A549 (cell line): Measurements from ENCODE around the gene UGT1A7. TPM values are rescaled to one million over a fixed set of nuclear protein-coding genes. Genes with fewer than 3 reads are reported as not detected.

Experiments used
- ATAC-seq, 2 experiments: fragments of 200-7000 bp in 1 of 2; fragments of >200 bp in 1 of 2; cut with Nextera tagmentation in 1 of 2; cut with Tn5 transposase in 1 of 2; 3 replicates each; pipeline versions ENCODE4 v1.8.0 to v1.9.1; 2018 to 2020; ENCODE audit warnings: mild to moderate bottlenecking in 1 of 2, moderate library complexity in 1 of 2
- CTCF ChIA-PET: fragments of 300-600 bp; sonication (Branson Sonifier 250); formaldehyde crosslinking; extraction: SDS; loops from one replicate; lab custom pipeline; 2021; ENCODE audit warnings: antibody characterized with exemption, inconsistent platforms; lab: Yijun Ruan, JAX
- POLR2A ChIA-PET: fragments of 350-600 bp; formaldehyde crosslinking; extraction: SDS; loops from one replicate; lab custom pipeline; 2021; ENCODE audit warnings: antibody characterized with exemption, inconsistent platforms; lab: Yijun Ruan, JAX
- DNase-seq, 2 experiments: peaks; one replicate each; pipeline versions ENCODE4 v3.0.0 to v3.0.0-alpha.2; 2011 to 2016; ENCODE audit warnings: low read depth in 1 of 2, low spot score in 1 of 2
- FAIRE-seq: peaks from 2 replicates; lab custom pipeline; 2011; peaks lifted over from hg19 to GRCh38; lab: Jason Lieb, UNC
- H3K27ac ChIP-seq, 2 experiments: fragments of >200 bp; sonication (Bioruptor Twin); formaldehyde crosslinking; 3 replicates each; pipeline ENCODE4 v1.5.1; 2016 to 2017
- H3K4me1 ChIP-seq: fragments of >200 bp; sonication (Bioruptor Twin); formaldehyde crosslinking; 3 replicates; pipeline ENCODE4 v1.6.1; 2016
- H3K4me2 ChIP-seq: fragments of >200 bp; sonication (Bioruptor Twin); formaldehyde crosslinking; 3 replicates; pipeline ENCODE4 v1.6.1; 2016
- H3K4me3 ChIP-seq: fragments of >200 bp; sonication (Bioruptor Twin); formaldehyde crosslinking; 3 replicates; pipeline ENCODE4 v1.5.1; 2016
- H3K9me3 ChIP-seq: fragments of >200 bp; sonication (Bioruptor Twin); formaldehyde crosslinking; 3 replicates; pipeline ENCODE4 v1.6.1; 2016
- CBX2 ChIP-seq: fragments of 200-600 bp; sonication (generic); IDR thresholded peaks from 2 replicates; pipeline ENCODE4 v1.6.1; 2016; ENCODE audit warnings: low read depth, mild to moderate bottlenecking, borderline replicate concordance
- CBX8 ChIP-seq: fragments of 200-600 bp; sonication (generic); IDR thresholded peaks from 2 replicates; pipeline ENCODE4 v1.6.1; 2016
- CHD2 ChIP-seq: fragments of 150-350 bp; IDR thresholded peaks from 2 replicates; pipeline ENCODE4 v1.6.1; 2014; ENCODE audit warnings: low read length; ENCODE audit not compliant: partially characterized antibody
- CHD4 ChIP-seq: fragments of 200-600 bp; sonication (generic); IDR thresholded peaks from 2 replicates; pipeline ENCODE4 v1.6.1; 2016; ENCODE audit warnings: antibody characterized with exemption, mild to moderate bottlenecking, borderline replicate concordance
- FOSB ChIP-seq: fragments of 250-450 bp; sonication (Bioruptor Pico); IDR thresholded peaks from 2 replicates; pipeline ENCODE4 v1.5.0; 2020; ENCODE audit warnings: mild to moderate bottlenecking, moderate library complexity
- FOSL2 ChIP-seq, 2 experiments: fragments of 450-650 bp in 1 of 2; fragments of >200 bp in 1 of 2; sonication (Bioruptor Twin) in 1 of 2; formaldehyde crosslinking; IDR thresholded peaks; 2 replicates each; pipeline versions ENCODE4 v1.5.0 to v1.6.1; 2016 to 2020; ENCODE audit warnings: mild to moderate bottlenecking in 1 of 2, moderate library complexity in 1 of 2
- GATA3 ChIP-seq: IDR thresholded peaks from 2 replicates; pipeline ENCODE4 v1.6.1; 2012; ENCODE audit warnings: borderline replicate concordance
- HDAC2 ChIP-seq: fragments of 200-600 bp; sonication (generic); IDR thresholded peaks from 2 replicates; pipeline ENCODE4 v1.6.1; 2016
- HEYL ChIP-seq: fragments of 250-450 bp; sonication (Bioruptor Pico); IDR thresholded peaks from 2 replicates; pipeline ENCODE4 v1.8.0; 2021; ENCODE audit warnings: mild to moderate bottlenecking, moderate library complexity
- HOXA7 ChIP-seq: fragments of 250-450 bp; sonication (Bioruptor Pico); IDR thresholded peaks from 2 replicates; pipeline ENCODE4 v1.5.0; 2020; ENCODE audit warnings: mild to moderate bottlenecking, moderate library complexity
- HOXB13 ChIP-seq: fragments of 250-450 bp; sonication (Bioruptor Pico); IDR thresholded peaks from 2 replicates; pipeline ENCODE4 v1.5.0; 2020; ENCODE audit warnings: low read depth, mild to moderate bottlenecking, moderate library complexity
- HOXB5 ChIP-seq: fragments of 250-450 bp; sonication (Bioruptor Pico); IDR thresholded peaks from 2 replicates; pipeline ENCODE4 v1.5.0; 2020; ENCODE audit warnings: mild to moderate bottlenecking, moderate library complexity
- JUN ChIP-seq, 2 experiments: fragments of >200 bp; sonication (Bioruptor Twin); formaldehyde crosslinking; IDR thresholded peaks; 2 replicates in 1 of 2; 3 replicates in 1 of 2; pipeline ENCODE4 v1.6.1; 2016 to 2017
- KDM5A ChIP-seq: fragments of 200-600 bp; sonication (generic); IDR thresholded peaks from 2 replicates; pipeline ENCODE4 v1.6.1; 2016; ENCODE audit warnings: antibody characterized with exemption, mild to moderate bottlenecking
- NFE2L2 ChIP-seq: fragments of 150-350 bp; conservative IDR thresholded peaks from 2 replicates; pipeline ENCODE4 v1.6.1; 2014; ENCODE audit warnings: low read length
- PHF8 ChIP-seq: fragments of 200-600 bp; sonication (generic); IDR thresholded peaks from 2 replicates; pipeline ENCODE4 v1.6.1; 2016; ENCODE audit warnings: low read depth, mild to moderate bottlenecking, antibody characterized with exemption, moderate library complexity, borderline replicate concordance
- RAD21 ChIP-seq, 2 experiments: fragments of >200 bp in 1 of 2; sonication (Bioruptor Twin) in 1 of 2; formaldehyde crosslinking in 1 of 2; IDR thresholded peaks in 1 of 2; conservative IDR thresholded peaks in 1 of 2; 2 replicates in 1 of 2; 3 replicates in 1 of 2; pipeline ENCODE4 v1.6.1; 2012 to 2018; ENCODE audit warnings: inconsistent platforms in 1 of 2
- RCOR1 ChIP-seq: fragments of 150-350 bp; IDR thresholded peaks from 2 replicates; pipeline ENCODE4 v1.6.1; 2014; ENCODE audit warnings: antibody characterized with exemption, low read length, low read depth
- RFX5 ChIP-seq: fragments of 450-650 bp; IDR thresholded peaks from 2 replicates; pipeline ENCODE4 v1.7.1; 2014; ENCODE audit warnings: antibody characterized with exemption, mild to moderate bottlenecking, moderate library complexity
- SMC3 ChIP-seq: fragments of >200 bp; sonication (Bioruptor Twin); formaldehyde crosslinking; IDR thresholded peaks from 3 replicates; pipeline ENCODE4 v1.6.1; 2018; ENCODE audit warnings: inconsistent platforms
- TFCP2L1 ChIP-seq: fragments of 250-450 bp; sonication (Bioruptor Pico); IDR thresholded peaks from 2 replicates; pipeline ENCODE4 v1.5.0; 2021; ENCODE audit warnings: mild to moderate bottlenecking
- TP53 ChIP-seq: fragments of 250-450 bp; sonication (Bioruptor Pico); IDR thresholded peaks from 2 replicates; pipeline ENCODE4 v1.5.0; 2021; ENCODE audit warnings: mild to moderate bottlenecking, moderate library complexity
- ZSCAN20 ChIP-seq: fragments of 250-450 bp; sonication (Bioruptor Pico); IDR thresholded peaks from 2 replicates; pipeline ENCODE4 v1.8.0; 2022; ENCODE audit warnings: mild to moderate bottlenecking, moderate library complexity
- WGBS: methylation state at CpG from one replicate; pipeline ENCODE4 v1.1.6; 2017; ENCODE audit errors: missing lambda C conversion rate; 5-methylcytosine and 5-hydroxymethylcytosine counted together
- polyA plus RNA-seq, 4 experiments: library from polyadenylated mRNA; depleted of rRNA in 3 of 4; stranded (reverse); fragments of >200 nt; fragmentation: RNase III in 1 of 4; extraction: RNeasy Plus Mini Kit Qiagen cat#74134 plus additional on column Dnase treatment in 1 of 4; gene quantifications; 2 replicates in 3 of 4; 3 replicates in 1 of 4; pipeline ENCODE4 v1.2.3, GENCODE V29; 2011 to 2017
- TF ChIP-seq, protein P1 (sequence below): fragments of >200 bp; sonication (Bioruptor Twin); formaldehyde crosslinking; IDR thresholded peaks from 3 replicates; pipeline ENCODE4 v1.6.1; 2016
- TF ChIP-seq, protein P2 (sequence below): fragments of 250-450 bp; sonication (Bioruptor Pico); IDR thresholded peaks from 2 replicates; pipeline ENCODE4 v1.5.0; 2021; ENCODE audit warnings: mild to moderate bottlenecking, moderate library complexity, borderline replicate concordance

UGT1A7 gene
- polyA plus RNA-seq, 2 of the 4 experiments (the other 2 are of a cell fraction), result 8.9 to 9.8 TPM

DNA sequence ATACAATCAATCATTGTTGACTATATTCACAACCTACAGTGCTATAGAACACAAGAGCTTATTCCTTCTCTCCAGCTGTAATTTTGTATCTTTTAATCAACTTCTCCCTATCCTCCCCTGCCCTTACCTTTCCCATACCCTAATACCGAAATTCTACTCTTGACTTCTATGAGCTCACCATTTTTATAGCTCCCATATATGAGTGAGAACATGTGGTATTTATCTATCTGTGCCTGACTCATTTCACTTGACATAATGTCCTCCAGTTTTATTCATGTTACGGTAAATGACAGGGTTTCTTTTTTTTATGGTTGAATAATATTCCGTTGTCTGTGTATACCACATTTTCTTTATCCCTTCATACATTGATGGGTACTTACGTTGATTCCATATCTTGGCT, 99.1 kb downstream of the UGT1A7 start:
- WGBS, result 92% methylated on average over 4 of the region's 4 CpGs
- TF ChIP-seq CBX8, result no peak
- TF ChIP-seq HEYL, result no peak
- no peak for TF ChIP-seq HOXB5
- no peak for TF ChIP-seq ZSCAN20 (CRISPR knock-in tag)
- TF ChIP-seq CBX2, result no peak
- no peak for TF ChIP-seq RFX5
- TF ChIP-seq TFCP2L1, result no peak
- TF ChIP-seq NFE2L2, result no peak
- TF ChIP-seq FOSL2 (IDR thresholded peaks at IDR 0.05), result no peak
- no peak for TF ChIP-seq FOSL2 (CRISPR knock-in tag; IDR thresholded peaks at IDR 0.05)
- no peak for TF ChIP-seq CHD4
- no peak for TF ChIP-seq HOXA7
- no peak for TF ChIP-seq SMC3
- TF ChIP-seq, protein P1, sequence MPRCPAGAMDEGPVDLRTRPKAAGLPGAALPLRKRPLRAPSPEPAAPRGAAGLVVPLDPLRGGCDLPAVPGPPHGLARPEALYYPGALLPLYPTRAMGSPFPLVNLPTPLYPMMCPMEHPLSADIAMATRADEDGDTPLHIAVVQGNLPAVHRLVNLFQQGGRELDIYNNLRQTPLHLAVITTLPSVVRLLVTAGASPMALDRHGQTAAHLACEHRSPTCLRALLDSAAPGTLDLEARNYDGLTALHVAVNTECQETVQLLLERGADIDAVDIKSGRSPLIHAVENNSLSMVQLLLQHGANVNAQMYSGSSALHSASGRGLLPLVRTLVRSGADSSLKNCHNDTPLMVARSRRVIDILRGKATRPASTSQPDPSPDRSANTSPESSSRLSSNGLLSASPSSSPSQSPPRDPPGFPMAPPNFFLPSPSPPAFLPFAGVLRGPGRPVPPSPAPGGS, result no peak
- no peak for TF ChIP-seq RAD21 (conservative IDR thresholded peaks at IDR 0.05 in 1 of 2, IDR thresholded peaks at IDR 0.05 in 1 of 2)
- no peak for TF ChIP-seq CHD2
- no peak for TF ChIP-seq RCOR1
- no peak for TF ChIP-seq TP53 (CRISPR knock-in tag)
- TF ChIP-seq HDAC2, result no peak
- no peak for TF ChIP-seq PHF8
- no peak for TF ChIP-seq JUN (IDR thresholded peaks at IDR 0.05)
- ATAC-seq (no peak), FAIRE-seq (no peak), DNase-seq (no peak)
- Histone ChIP-seq H3K4me2 (no peak overlapping the region), H3K27ac (no peak overlapping the region), H3K9me3 (peaks cover 23% of the 10 kb centered on the region), H3K4me1 (no peaks in the 10 kb centered on the region), H3K4me3 (no peak overlapping the region)
- CTCF ChIA-PET, result interaction anchor here (1.2 kb wide), 1 partner anchor 9 kb away, joined by 3 read pairs; no protein-coding TSS in a partner anchor
- POLR2A ChIA-PET, result no interaction called here

GRCh38 chr2:233789554-233789953, 107.9 kb downstream of the UGT1A7 start:
- CTCF ChIA-PET, result interaction anchor here (0.6 kb wide), 1 partner anchor 9 kb away, joined by 3 read pairs; no protein-coding TSS in a partner anchor
- H3K4me2 ChIP-seq, result no peak overlapping the region
- no peak for TF ChIP-seq HOXB5
- TF ChIP-seq KDM5A, result no peak
- no peak for TF ChIP-seq FOSB (CRISPR knock-in tag)
- TF ChIP-seq, protein P2, sequence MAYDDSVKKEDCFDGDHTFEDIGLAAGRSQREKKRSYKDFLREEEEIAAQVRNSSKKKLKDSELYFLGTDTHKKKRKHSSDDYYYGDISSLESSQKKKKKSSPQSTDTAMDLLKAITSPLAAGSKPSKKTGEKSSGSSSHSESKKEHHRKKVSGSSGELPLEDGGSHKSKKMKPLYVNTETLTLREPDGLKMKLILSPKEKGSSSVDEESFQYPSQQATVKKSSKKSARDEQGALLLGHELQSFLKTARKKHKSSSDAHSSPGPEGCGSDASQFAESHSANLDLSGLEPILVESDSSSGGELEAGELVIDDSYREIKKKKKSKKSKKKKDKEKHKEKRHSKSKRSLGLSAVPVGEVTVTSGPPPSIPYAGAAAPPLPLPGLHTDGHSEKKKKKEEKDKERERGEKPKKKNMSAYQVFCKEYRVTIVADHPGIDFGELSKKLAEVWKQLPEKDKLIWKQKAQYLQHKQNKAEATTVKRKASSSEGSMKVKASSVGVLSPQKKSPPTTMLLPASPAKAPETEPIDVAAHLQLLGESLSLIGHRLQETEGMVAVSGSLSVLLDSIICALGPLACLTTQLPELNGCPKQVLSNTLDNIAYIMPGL (CRISPR knock-in tag), result no peak
- TF ChIP-seq GATA3, result no peak
- no peak for TF ChIP-seq HOXB13 (CRISPR knock-in tag)
- FAIRE-seq (no peak), ATAC-seq (no peak), DNase-seq (no peak)
- H3K9me3 ChIP-seq, result 0 out of 3 replicates have a peak, but pooled peaks cover 4% of the 10 kb centered on the region
- POLR2A ChIA-PET, result no interaction called here
- H3K4me1 ChIP-seq, result no peaks in the 10 kb centered on the region
- peak overlapping the region in 1 of 2 experiments; percentile 39; a peak in 1 of 6 replicates for H3K27ac ChIP-seq
- no peak overlapping the region for H3K4me3 ChIP-seq
- WGBS, result 89% methylated on average over 7 of the region's 7 CpGs
